Fibroblast of lung (primary cell): Measurements from ENCODE around the gene TTLL11. TPM values are rescaled to one million over a fixed set of nuclear protein-coding genes. Genes with fewer than 3 reads are reported as not detected.

Source experiments
- DNase-seq, 2 donors: peaks; one replicate each; pipeline versions ENCODE4 v3.0.0 to v3.0.0-alpha.2; 2010; ENCODE audit warnings: low read depth in 2 of 2
- H2AFZ ChIP-seq: 2 replicates; pipeline ENCODE4 v1.5.1; 2012; ENCODE audit warnings: low read length, control low read depth, inconsistent platforms
- H3K27ac ChIP-seq: 2 replicates; pipeline ENCODE4 v1.5.1; 2011; ENCODE audit warnings: low read length, control low read depth; ENCODE audit not compliant: insufficient read depth
- H3K27me3 ChIP-seq: 2 replicates; pipeline ENCODE4 v1.5.1; 2011; ENCODE audit warnings: mild to moderate bottlenecking, low read length; ENCODE audit not compliant: control insufficient read depth, insufficient read depth
- H3K36me3 ChIP-seq: 2 replicates; pipeline ENCODE4 v1.5.1; 2011; ENCODE audit warnings: low read length; ENCODE audit not compliant: control insufficient read depth, insufficient read depth
- H3K4me1 ChIP-seq: 2 replicates; pipeline ENCODE4 v1.5.1; 2011; ENCODE audit warnings: low read length; ENCODE audit not compliant: control insufficient read depth, insufficient read depth; ENCODE audit errors: extremely low read depth
- H3K4me2 ChIP-seq: 2 replicates; pipeline ENCODE4 v1.5.1; 2011; ENCODE audit warnings: low read length, control low read depth; ENCODE audit not compliant: insufficient read depth; ENCODE audit errors: extremely low read depth
- H3K4me3 ChIP-seq, 4 experiments: fragments of 200-600 bp in 1 of 4; sonication (generic) in 1 of 4; replicated peaks in 1 of 4; 2 replicates each; pipeline ENCODE4 v1.5.1; 2011 to 2016; ENCODE audit warnings: low read length in 4 of 4, low read depth in 3 of 4, mild to moderate bottlenecking in 3 of 4, control low read depth in 2 of 4, inconsistent platforms in 1 of 4, mixed read lengths in 1 of 4; ENCODE audit not compliant: insufficient read depth in 1 of 4; ENCODE audit errors: control extremely low read depth in 1 of 4
- H3K79me2 ChIP-seq: 2 replicates; pipeline ENCODE4 v1.5.1; 2012; ENCODE audit warnings: mild to moderate bottlenecking, low read length, inconsistent platforms; ENCODE audit not compliant: control insufficient read depth, insufficient read depth
- H3K9ac ChIP-seq: 2 replicates; pipeline ENCODE4 v1.5.1; 2011; ENCODE audit warnings: mild to moderate bottlenecking, low read length, control low read depth; ENCODE audit not compliant: insufficient read depth
- H3K9me3 ChIP-seq: 2 replicates; pipeline ENCODE4 v1.5.1; 2012; ENCODE audit warnings: low read depth, low read length; ENCODE audit not compliant: control insufficient read depth, insufficient read depth
- H4K20me1 ChIP-seq: 2 replicates; pipeline ENCODE4 v1.5.1; 2011; ENCODE audit warnings: low read length; ENCODE audit not compliant: control insufficient read depth, insufficient read depth; ENCODE audit errors: extremely low read depth
- EZH2 ChIP-seq: IDR thresholded peaks from 2 replicates; pipeline ENCODE4 v1.5.1; 2012; ENCODE audit warnings: low read length, control low read depth, mild to moderate bottlenecking; ENCODE audit errors: missing control alignments
- polyA plus RNA-seq, 2 donors: library from polyadenylated mRNA; depleted of rRNA in 1 of 2; stranded (reverse) in 1 of 2; unstranded in 1 of 2; fragments of >200 nt; gene quantifications; 2 replicates each; pipeline ENCODE4 v1.2.1, GENCODE V29; 2011 to 2012; ENCODE audit warnings: missing spikeins in 1 of 2
- total RNA-seq: library from RNA; depleted of rRNA; stranded (reverse); fragments of >200 nt; gene quantifications from 2 replicates; pipeline ENCODE4 v1.2.1, GENCODE V29; 2014
- TF ChIP-seq, protein P1 (sequence below), 2 donors: IDR thresholded peaks in 1 of 2; conservative IDR thresholded peaks in 1 of 2; 1 replicate in 1 of 2; 2 replicates in 1 of 2; pipeline ENCODE4 v1.5.1; 2011 to 2012; ENCODE audit warnings: low read length in 2 of 2, control low read depth in 1 of 2, inconsistent platforms in 1 of 2, low read depth in 1 of 2, mild to moderate bottlenecking in 1 of 2

The TTLL11 gene
- total and polyA plus RNA-seq, 2 donors (not counting 1 experiment from before 2014, with no cell fraction given): 3.9 to 4.8 TPM

DNA sequence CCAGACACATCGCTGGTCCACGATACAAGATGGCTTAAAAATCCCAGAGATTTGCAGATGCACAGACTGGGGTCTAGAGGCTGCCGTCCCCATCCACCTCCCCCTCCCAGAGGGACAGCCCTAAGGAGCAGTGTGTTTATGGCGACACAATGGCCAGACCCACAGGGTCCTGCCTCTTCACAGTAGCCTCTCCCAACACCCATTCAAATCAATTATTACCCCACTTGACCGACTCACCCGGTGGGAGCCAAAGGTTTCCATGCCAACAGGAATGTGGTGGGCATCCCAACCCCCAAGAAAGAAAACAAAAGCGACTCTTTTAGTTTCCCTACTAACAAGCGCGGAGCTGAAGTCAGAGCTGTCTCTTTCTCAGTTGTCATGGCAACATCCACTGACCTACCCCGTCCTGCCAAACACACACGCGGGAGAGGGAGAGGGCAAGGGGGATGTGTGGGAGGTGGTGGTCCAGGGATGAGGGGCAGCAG, 209.0 kb downstream of the TTLL11 start:
- Histone ChIP-seq H3K79me2 (no peaks in the 10 kb centered on the region), H3K4me2 (no peak overlapping the region), H2AFZ (no peak overlapping the region), H4K20me1 (no peaks in the 10 kb centered on the region), H3K9me3 (no peaks in the 10 kb centered on the region), H3K4me1 (peaks cover 11% of the 10 kb centered on the region), H3K27me3 (no peaks in the 10 kb centered on the region), H3K36me3 (no peaks in the 10 kb centered on the region), H3K27ac (no peak overlapping the region), H3K9ac (no peak overlapping the region), H3K4me3 (no peak overlapping the region)
- no peak for DNase-seq
- TF ChIP-seq, protein P1, sequence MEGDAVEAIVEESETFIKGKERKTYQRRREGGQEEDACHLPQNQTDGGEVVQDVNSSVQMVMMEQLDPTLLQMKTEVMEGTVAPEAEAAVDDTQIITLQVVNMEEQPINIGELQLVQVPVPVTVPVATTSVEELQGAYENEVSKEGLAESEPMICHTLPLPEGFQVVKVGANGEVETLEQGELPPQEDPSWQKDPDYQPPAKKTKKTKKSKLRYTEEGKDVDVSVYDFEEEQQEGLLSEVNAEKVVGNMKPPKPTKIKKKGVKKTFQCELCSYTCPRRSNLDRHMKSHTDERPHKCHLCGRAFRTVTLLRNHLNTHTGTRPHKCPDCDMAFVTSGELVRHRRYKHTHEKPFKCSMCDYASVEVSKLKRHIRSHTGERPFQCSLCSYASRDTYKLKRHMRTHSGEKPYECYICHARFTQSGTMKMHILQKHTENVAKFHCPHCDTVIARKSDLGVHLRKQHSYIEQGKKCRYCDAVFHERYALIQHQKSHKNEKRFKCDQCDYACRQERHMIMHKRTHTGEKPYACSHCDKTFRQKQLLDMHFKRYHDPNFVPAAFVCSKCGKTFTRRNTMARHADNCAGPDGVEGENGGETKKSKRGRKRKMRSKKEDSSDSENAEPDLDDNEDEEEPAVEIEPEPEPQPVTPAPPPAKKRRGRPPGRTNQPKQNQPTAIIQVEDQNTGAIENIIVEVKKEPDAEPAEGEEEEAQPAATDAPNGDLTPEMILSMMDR (conservative IDR thresholded peaks at IDR 0.05 in 1 of 2, IDR thresholded peaks at IDR 0.05 in 1 of 2; ENCODE audit: low read depth in 1 of 2, low read length in 2 of 2): no peak
- no peak for TF ChIP-seq EZH2

DNA sequence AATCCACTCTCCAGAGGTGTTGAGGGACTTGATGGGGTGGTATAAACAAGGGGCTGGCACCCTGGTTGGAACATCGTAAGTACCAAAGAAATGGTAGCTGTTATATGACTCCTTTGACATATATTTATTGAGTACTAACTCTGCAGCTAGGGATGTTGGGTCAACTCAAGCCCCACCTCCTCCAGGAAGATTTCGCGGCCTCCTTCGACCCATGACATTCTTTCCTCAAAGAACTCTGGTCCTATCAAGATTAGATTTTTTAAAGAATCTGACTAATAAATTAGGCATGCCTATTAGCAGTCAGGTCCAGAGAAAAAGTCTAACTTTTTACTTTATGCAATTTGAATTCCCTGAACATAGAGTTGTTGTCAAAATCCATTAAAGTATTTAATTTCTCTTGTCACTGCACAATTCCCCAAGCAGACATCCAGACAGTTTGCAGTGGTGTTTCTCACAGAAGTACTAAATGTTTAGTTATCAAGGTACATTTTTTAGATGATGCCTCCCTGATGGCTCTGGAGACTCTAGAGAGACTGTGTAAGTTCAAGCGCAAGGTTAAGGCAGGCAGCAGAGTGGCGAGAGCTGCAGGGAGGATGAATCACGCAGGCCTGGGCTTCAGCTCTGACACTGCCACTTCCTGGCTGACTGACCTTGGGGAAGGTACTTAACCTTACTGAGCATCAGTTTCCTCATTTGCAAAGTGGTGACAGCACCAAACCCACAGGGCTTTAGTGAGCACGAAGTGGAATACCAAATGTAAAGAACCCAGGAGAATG, 209.6 kb downstream of the TTLL11 start:
- Histone ChIP-seq H3K27me3 (no peaks in the 10 kb centered on the region), H3K27ac (no peak overlapping the region), H3K36me3 (no peaks in the 10 kb centered on the region), H3K4me2 (no peak overlapping the region), H3K9me3 (no peaks in the 10 kb centered on the region), H3K4me3 (no peak overlapping the region), H4K20me1 (no peaks in the 10 kb centered on the region), H3K79me2 (no peaks in the 10 kb centered on the region), H2AFZ (no peak overlapping the region), H3K9ac (no peak overlapping the region), H3K4me1 (peaks cover 8% of the 10 kb centered on the region)
- peak in 1 of 2 donors; percentile 50 for DNase-seq
- TF ChIP-seq, protein P1 (conservative IDR thresholded peaks at IDR 0.05 in 1 of 2, IDR thresholded peaks at IDR 0.05 in 1 of 2; ENCODE audit: low read depth in 1 of 2, low read length in 2 of 2): no peak
- TF ChIP-seq EZH2: no peak

DNA sequence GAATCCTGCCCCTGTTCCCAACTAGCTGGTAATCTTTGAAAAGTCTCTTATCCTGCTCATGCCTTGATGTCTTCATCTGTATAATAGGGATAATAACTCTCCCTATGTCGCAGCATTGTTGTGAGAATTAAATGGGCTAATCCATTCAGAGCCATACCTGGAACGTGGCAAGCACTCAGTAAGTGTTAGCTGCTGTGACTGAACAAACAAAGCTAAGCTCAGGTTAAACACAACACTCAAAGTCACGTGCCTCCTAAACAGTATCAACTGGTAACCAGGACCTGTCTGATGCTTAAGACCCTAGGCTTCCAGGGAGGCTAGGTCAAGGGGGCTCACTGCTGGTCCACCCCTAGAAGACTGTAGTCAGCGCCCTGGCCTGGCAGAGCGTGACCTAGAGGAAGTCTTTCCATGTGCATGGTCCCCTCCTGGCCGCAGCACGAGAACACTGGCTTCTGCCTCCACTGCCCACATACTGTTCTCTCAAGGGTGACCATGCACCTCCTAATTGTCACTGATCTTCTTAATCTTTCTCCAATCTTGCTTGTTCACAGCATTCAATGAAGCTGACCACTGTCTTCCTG, 211.1 kb downstream of the TTLL11 start:
- no peak overlapping the region for H3K4me2 ChIP-seq
- no peak overlapping the region for H3K9ac ChIP-seq
- H3K4me3 ChIP-seq: no peak overlapping the region
- H3K9me3 ChIP-seq: no peaks in the 10 kb centered on the region
- no peak for TF ChIP-seq EZH2
- TF ChIP-seq, protein P1 (conservative IDR thresholded peaks at IDR 0.05 in 1 of 2, IDR thresholded peaks at IDR 0.05 in 1 of 2; ENCODE audit: low read depth in 1 of 2, low read length in 2 of 2): no peak
- no peak overlapping the region for H2AFZ ChIP-seq
- H4K20me1 ChIP-seq: no peaks in the 10 kb centered on the region
- DNase-seq: no peak
- no peak overlapping the region for H3K27ac ChIP-seq
- no peaks in the 10 kb centered on the region for H3K36me3 ChIP-seq
- H3K79me2 ChIP-seq: no peaks in the 10 kb centered on the region
- H3K4me1 ChIP-seq: no peaks in the 10 kb centered on the region
- no peaks in the 10 kb centered on the region for H3K27me3 ChIP-seq
